GM12873 (cell line): ENCODE results near the gene EFNB2.

Experiments used
- CTCF ChIP-seq: IDR thresholded peaks from 2 replicates; pipeline ENCODE4 v1.5.1; 2012; ENCODE audit warnings: low read depth, mild to moderate bottlenecking, moderate library complexity, low read length, control low read depth; ENCODE audit not compliant: insufficient read depth; ENCODE audit errors: missing control alignments

Gene EFNB2

DNA sequence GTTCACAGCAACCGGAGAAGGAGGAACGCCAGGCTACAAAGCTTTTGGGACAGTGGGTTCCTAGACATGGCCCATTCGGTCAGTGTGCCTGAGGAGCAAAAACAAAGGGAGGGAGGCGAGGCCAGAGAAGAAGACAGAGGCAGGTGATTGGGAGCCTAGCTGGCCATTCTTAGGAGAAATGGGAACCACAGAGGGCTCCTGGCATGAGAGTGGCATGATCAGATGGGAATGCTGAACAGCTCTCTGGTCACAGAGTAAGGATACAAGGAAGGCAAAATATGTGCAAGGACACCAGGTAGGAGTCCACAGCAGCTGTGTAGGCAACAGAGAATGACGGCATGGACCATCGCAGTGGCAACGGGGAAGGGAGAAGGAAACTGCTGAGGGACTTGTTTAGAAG lies 82.4 kb downstream of the EFNB2 start:
- no peak for TF ChIP-seq CTCF

GRCh38 chr13:106450991-106451390 lies 84.5 kb downstream of the EFNB2 start:
- TF ChIP-seq CTCF: no peak

- TF ChIP-seq CTCF: no peak
Observed at GRCh38 chr13:106449096-106449495, 86.4 kb downstream of the EFNB2 start.

DNA sequence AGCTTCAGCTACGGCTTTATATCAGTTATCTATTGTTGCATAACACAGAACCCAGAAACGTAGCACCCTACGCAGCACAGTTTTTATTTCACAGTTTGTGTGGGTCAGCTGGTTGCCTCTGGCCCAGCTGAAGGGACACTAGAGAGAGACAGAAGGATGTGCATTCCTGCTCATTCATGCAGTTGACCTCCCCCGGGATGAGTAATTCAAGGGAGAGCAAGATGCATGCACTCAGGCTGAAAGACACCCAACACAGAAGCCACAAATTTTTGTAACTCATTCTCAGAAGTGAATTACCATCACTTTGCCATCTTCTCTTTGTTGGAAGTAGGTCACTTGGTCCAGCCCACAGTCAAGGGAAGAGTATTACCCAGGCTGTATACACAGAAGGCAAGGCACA lies 89.5 kb downstream of the EFNB2 start:
- no peak for TF ChIP-seq CTCF

DNA sequence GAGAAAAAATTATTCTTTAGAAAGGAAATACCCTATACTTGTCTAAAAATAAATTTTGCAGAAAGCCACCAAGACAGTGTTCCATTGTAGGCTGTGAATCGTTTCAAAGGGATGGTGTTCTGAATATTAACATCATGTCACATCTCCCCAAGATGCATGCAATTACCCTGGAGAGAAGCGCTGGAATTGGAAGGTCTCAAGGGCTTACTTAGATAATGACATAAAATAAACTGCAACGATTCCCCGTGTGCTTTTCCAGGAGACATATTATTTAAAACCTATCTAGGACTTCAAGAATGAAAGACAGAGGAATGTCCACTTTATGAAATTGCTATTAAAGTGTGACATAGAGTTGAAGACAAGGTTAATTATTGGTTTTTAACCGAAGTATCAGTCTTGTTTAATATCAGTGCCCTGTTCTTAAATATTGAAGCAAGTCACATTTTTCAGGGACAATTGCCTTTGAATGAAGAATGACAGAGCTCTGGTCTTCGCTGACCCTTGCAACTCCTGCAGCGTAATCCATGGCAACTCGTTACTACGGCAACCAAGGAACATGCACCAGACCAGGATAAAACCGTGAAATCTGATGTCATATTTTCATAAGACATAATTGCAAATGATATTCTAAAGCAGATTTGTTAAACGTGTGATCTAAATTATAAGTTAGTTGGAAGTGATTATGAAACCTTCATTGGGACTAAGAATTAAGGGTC lies 91.7 kb downstream of the EFNB2 start:
- no peak for TF ChIP-seq CTCF

DNA sequence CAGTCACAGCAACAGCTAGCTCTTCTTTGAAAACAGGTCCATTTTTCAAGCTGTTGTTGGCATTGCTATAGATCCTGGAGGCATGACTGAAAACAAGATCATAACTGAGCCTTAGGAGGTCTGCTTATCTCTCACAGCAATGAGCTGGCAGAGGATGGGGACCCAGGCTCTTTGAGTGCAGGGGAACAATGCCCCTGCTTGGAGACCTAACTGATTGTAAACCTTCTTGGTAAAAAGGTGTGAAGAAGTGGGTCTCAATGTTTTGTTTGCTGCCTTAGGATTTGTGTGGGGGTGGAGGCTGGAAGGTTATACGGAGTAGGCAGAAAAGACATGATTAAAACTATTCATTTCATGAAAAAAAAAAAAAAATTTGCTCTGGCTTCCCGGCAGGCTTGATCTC lies 94.6 kb downstream of the EFNB2 start:
- no peak for TF ChIP-seq CTCF
